Nephron progenitor cell (in vitro differentiated cells): ENCODE results near the gene VIPR2.

Source experiments
- DNase-seq: peaks from one replicate; pipeline ENCODE4 v3.0.0; 2021
- H3K27ac Mint-ChIP-seq: 2 replicates; pipeline ENCODE4 v1.8.0; 2021; ENCODE audit warnings: mild to moderate bottlenecking, moderate library complexity, mixed read lengths
- H3K27me3 Mint-ChIP-seq: 2 replicates; pipeline ENCODE4 v1.8.0; 2021; ENCODE audit warnings: mild to moderate bottlenecking, low read depth, mixed read lengths; ENCODE audit not compliant: poor library complexity
- H3K36me3 Mint-ChIP-seq: 2 replicates; pipeline ENCODE4 v1.8.0; 2021; ENCODE audit warnings: low read depth, mixed read lengths
- H3K4me1 Mint-ChIP-seq: 2 replicates; pipeline ENCODE4 v1.8.0; 2021; ENCODE audit warnings: mixed read lengths
- H3K4me3 Mint-ChIP-seq: 2 replicates; pipeline ENCODE4 v1.8.0; 2021; ENCODE audit warnings: mild to moderate bottlenecking, moderate library complexity, mixed read lengths
- H3K9me3 Mint-ChIP-seq: 2 replicates; pipeline ENCODE4 v1.8.0; 2021; ENCODE audit warnings: mild to moderate bottlenecking, moderate library complexity, mixed read lengths
- CTCF ChIP-seq: fragments of 200-600 bp; sonication (generic); IDR thresholded peaks from 2 replicates; pipeline ENCODE4 v1.5.0; 2021; ENCODE audit warnings: antibody characterized with exemption

VIPR2 gene

GRCh38 chr7:159047536-159047935 is 97.1 kb downstream of the VIPR2 start:
- peaks cover 18% of the 10 kb centered on the region for H3K27me3 Mint-ChIP-seq
- no peak for TF ChIP-seq CTCF
- H3K9me3 Mint-ChIP-seq, result peaks cover 35% of the 10 kb centered on the region
- no peak overlapping the region for H3K4me3 Mint-ChIP-seq
- H3K27ac Mint-ChIP-seq, result no peak overlapping the region
- H3K4me1 Mint-ChIP-seq, result no peaks in the 10 kb centered on the region
- DNase-seq, result no peak
- H3K36me3 Mint-ChIP-seq, result no peaks in the 10 kb centered on the region

GRCh38 chr7:159046300-159046699 is 98.4 kb downstream of the VIPR2 start:
- Mint-ChIP-seq H3K27ac (no peak overlapping the region), H3K27me3 (peaks cover 24% of the 10 kb centered on the region), H3K4me3 (no peak overlapping the region), H3K36me3 (no peaks in the 10 kb centered on the region), H3K9me3 (peaks cover 37% of the 10 kb centered on the region), H3K4me1 (no peaks in the 10 kb centered on the region)
- no peak for DNase-seq
- TF ChIP-seq CTCF, result no peak

GRCh38 chr7:159045839-159046238 is 98.8 kb downstream of the VIPR2 start:
- Mint-ChIP-seq H3K36me3 (no peaks in the 10 kb centered on the region), H3K27me3 (peaks cover 25% of the 10 kb centered on the region), H3K27ac (no peak overlapping the region), H3K4me3 (no peak overlapping the region), H3K9me3 (peaks cover 32% of the 10 kb centered on the region), H3K4me1 (no peaks in the 10 kb centered on the region)
- no peak for TF ChIP-seq CTCF
- DNase-seq, result no peak

- Mint-ChIP-seq H3K27me3 (peaks cover 23% of the 10 kb centered on the region), H3K36me3 (no peaks in the 10 kb centered on the region), H3K4me1 (peaks cover 4% of the 10 kb centered on the region), H3K27ac (no peak overlapping the region), H3K9me3 (peaks cover 27% of the 10 kb centered on the region), H3K4me3 (no peak overlapping the region)
- no peak for TF ChIP-seq CTCF
- no peak for DNase-seq
These were observed 102.0 kb downstream of the VIPR2 start for GRCh38 chr7:159042581-159043101.

GRCh38 chr7:159042103-159042502 is 102.6 kb downstream of the VIPR2 start:
- peaks cover 27% of the 10 kb centered on the region for H3K9me3 Mint-ChIP-seq
- H3K36me3 Mint-ChIP-seq, result no peaks in the 10 kb centered on the region
- H3K4me3 Mint-ChIP-seq, result no peak overlapping the region
- H3K27me3 Mint-ChIP-seq, result peaks cover 23% of the 10 kb centered on the region
- no peak for DNase-seq
- H3K27ac Mint-ChIP-seq, result no peak overlapping the region
- no peak for TF ChIP-seq CTCF
- H3K4me1 Mint-ChIP-seq, result peaks cover 6% of the 10 kb centered on the region

GRCh38 chr7:159040912-159041711 is 103.6 kb downstream of the VIPR2 start:
- H3K9me3 Mint-ChIP-seq, result peaks cover 27% of the 10 kb centered on the region
- peaks cover 15% of the 10 kb centered on the region for H3K4me1 Mint-ChIP-seq
- TF ChIP-seq CTCF, result no peak
- H3K4me3 Mint-ChIP-seq, result no peak overlapping the region
- H3K36me3 Mint-ChIP-seq, result no peaks in the 10 kb centered on the region
- H3K27me3 Mint-ChIP-seq, result peaks cover 17% of the 10 kb centered on the region
- DNase-seq, result no peak
- no peak overlapping the region for H3K27ac Mint-ChIP-seq
